GM19324 (cell line): ENCODE data around the gene MTIF2.
"Not testable (repeated sequence)": the region's sequence is repeated elsewhere in the genome, so short reads cannot be mapped to it uniquely, and the experiment has no call there.

Experiments used
- ATAC-seq: cut with Tn5 transposase; IDR thresholded peaks from one replicate; pipeline ENCODE4 v1.9.1; 2021; ENCODE audit warnings: mild to moderate bottlenecking, moderate library complexity; ENCODE audit not compliant: unreplicated experiment, low FRiP score

The MTIF2 gene

DNA sequence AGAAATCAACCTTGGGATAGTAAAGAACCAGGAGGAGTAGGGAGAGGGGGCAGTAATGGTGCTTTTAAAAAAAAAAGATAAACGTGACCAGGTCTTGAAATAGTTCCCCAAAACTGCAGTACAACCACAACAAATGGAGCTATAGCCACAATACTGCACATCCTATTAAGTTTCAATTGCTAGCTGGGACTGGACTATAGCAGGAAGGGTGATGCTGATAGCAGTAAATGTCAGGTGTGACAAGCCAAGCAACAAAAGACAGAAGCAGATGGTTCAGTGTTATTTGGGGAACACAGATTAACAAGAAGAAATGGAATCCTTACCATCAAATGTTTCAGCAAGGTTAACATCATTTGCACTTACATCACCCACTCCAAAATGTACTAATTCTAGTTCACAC lies 26.4 kb downstream of the MTIF2 start:
- no peak for ATAC-seq

DNA sequence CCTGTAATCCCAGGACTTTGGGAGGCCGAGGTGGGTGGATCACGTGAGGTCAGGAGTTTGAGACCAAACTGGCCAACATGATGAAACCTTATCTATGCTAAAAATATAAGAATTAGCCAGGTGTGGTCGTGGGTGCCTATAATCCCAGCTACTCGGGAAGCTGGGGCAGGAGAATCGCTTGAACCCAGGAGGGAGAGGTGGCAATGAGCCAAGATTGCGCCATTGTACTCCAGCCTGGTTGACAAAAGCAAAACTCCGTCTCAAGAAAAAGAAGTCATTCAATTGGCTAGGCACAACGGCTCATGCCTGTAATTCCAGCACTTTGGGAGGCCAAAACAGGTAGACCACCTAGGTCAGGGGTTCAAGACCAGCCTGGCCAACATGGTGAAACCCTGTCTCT lies 27.4 kb downstream of the MTIF2 start:
- ATAC-seq = not testable (repeated sequence)

DNA sequence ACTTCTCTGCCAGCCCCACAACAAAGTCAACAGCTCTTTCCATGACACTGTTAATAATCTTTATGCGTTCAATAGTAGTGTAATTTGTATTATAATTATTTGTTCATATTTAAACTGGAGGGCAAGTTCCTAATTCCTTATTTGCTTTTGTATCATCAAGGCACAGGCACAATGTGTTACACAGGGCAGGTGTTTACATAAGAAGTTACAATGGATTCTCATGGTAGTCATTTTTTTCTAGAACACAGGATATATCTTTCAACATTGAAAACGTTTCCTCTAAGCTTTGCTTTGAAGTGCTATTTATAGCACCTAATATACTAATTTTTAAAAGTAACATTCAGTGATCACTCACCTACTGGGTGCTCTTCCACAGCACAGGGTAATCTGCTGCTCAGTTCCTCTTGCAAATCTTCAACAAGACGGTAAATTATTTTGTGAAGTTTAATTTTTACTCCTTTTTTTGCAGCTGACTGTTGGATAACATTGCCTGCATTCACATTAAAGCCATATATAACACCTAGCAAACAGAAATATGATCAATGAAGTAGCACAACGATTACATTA lies 29.3 kb downstream of the MTIF2 start:
- no peak for ATAC-seq

DNA sequence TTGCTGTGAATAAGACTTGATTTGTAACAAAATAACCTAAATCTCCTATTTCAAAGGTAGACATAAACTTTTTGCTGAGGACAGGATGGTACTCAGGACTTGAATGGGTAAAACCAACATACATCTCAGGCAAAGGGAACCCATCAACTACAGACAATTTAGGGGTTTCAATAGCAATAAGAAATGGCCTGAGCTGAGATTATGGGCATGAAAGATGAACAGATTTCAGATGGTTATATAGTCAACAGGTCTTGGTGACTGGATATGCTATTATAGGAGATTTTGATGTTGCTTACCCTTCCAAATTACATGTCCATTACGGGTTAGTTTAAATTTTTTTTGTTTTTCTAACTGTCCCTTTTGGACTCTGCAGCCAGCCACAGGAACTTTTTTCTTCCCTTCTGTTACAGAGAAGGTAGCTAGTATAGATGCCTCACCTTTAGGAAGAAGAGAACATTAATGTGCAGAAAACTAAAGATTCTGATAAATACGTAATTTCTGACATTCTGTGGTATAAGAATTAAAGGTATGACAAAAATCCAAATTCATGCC lies 32.0 kb downstream of the MTIF2 start:
- no peak for ATAC-seq

GRCh38 chr2:55235724-55236538 lies 33.1 kb downstream of the MTIF2 start:
- ATAC-seq = no peak

DNA sequence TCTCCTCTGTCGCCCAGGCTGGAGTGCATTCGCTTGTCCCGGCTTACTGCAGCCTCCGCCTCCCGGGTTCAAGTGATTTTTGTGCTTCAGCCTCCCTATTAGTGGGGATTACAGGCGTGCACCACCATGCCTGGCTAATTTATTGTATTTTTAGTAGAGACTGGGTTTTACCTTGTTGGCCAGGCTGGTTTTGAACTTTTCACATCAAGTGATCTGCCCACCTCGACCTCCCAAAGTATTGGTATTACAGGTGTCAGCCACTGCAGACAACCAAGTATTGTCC lies 35.4 kb downstream of the MTIF2 start:
- ATAC-seq = no peak

DNA sequence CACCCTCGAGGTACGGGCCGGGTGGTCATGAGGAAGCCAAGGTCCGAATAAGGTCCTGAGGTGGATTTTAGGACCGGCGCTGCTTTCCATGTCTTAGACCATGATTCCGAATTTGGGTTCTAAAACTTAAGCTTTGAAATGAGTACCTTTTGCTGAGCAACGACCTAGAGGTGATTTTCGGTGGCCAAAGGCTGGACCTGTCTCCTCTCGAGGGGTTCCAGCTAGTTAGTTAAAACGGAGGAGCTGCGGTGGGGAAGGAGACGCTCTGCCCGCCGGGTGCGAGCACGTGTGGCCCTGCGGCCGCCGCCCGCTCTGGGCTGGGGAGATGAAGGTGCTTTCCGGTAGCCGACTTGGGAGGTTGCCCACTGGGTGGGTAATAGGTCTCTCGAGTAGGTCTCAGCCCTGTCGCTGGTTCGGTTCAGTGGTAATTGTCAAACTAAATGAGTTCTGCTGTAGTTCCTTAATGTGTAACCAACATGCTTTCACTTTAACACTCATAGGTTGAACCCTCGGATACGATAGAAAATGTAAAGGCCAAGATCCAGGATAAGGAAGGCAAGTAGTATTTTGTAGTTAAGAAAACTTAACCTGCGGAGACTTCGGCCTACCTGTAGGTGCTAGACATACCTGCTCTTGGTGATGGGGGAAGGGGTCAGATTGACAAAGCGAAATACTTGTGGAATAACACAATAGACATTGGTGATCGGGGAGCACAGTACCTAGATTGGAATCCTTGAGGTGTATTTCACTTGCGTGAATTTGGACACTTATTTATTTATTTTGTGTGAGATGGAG lies 36.0 kb downstream of the MTIF2 start:
- ATAC-seq = peak; percentile 30

DNA sequence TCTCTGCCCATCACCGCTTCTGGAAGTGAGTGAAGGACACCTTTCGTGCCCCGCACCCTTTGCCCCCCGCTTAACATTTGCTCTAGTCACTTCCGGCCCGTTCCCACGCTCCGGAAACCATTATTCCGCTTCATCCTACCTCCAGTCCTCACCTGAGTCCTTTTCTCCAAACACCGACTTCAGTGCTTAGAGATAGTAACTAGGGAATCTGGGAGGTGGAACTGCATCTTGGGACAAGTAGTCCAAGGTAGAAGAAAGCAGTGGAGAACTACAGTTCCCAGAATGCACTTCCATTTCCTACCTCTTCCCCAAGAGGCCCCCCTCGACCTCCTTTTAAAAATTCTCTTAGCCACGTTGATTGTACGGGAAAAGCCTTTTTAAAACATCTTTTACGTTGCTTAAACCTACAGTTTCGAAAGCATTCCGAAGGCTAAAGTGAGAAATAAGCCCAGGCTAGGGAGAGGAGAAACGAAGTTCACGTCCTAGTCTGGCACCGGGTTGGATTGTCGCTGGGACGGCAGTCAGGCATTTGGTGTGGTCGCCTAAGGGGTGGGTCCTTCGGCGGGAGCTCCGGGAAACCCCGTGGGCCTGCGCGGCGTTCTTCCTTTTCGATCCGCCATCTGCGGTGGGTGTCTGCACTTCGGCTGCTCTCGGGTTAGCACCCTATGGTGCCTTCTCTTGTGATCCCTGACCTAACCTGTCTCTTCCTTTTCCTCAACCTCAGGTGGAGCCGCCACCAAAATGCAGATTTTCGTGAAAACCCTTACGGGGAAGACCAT lies 36.8 kb downstream of the MTIF2 start, which contains the start of the genes CLHC1 and RPS27A:
Gene CLHC1 (minus strand): TSS at position 210 of the 779 bp plus-strand sequence. CDS start 9,882 bp downstream, outside the sequence.
Gene RPS27A (plus strand): TSS at position 605 of the 779 bp plus-strand sequence. CDS start 137 bp downstream, at position 742.
- ATAC-seq = peak; percentile 84

DNA sequence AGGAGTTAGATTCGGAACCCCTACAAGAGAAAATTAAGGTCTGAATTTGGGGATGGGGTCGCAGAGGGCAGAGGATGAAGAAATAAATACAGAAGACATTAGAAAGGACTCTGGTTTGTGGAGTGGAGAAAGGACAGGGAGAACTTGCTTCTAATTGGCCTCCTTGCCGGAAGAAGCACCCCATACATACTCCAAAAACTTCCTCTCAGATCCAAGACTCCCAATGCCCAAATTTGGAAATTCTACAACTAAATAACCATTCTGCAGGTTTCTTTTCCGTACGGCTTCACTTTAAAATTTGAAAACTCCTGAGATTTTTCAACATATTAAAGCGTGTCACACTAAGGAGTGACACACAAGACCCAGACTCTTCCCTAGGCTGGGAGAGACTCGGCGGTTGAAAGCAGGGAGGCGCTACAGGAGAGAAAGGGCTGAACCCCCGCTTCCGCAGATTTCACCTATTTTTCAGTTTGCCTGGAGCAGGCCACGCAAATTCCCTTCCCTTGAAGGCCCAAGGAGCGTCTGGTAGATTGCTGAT lies 37.4 kb downstream of the MTIF2 start:
- ATAC-seq = no peak

DNA sequence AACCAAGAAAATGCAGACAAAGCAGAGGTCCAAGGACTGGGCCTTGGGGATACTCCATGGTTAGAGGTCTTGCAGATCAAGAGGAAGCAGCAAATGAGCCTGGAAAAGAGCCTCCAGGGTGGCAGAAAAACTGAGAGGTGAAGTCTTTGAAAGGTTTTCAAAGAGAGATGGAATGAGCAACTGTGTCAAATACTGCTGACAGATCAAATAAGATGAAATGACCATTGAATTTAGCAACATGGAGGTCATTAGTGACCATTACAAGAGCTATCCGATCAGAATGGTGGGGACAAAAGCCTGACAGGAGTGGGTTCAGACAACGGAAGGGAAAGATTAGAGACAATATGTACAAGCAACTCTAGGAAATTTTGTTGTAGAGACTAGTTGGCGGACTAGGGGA lies 38.5 kb downstream of the MTIF2 start:
- ATAC-seq = no peak

- ATAC-seq = no peak
Observed at GRCh38 chr2:55229221-55229620, 39.8 kb downstream of the MTIF2 start.

DNA sequence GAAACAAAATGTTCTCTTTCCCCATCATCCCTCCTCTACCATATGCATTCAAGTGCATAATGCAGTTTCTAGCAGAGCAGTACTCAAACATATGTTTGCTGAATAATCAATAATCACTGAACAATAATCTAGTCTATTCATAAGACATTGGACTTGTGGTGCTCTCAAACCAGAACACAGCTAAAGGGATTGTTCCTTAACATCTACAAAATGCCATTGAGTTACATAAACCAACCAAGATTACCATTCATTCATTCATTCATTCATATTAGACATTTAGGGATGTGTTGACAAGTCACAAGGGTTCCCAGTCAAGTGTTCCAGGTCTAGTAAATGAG lies 40.8 kb downstream of the MTIF2 start:
- no peak for ATAC-seq

DNA sequence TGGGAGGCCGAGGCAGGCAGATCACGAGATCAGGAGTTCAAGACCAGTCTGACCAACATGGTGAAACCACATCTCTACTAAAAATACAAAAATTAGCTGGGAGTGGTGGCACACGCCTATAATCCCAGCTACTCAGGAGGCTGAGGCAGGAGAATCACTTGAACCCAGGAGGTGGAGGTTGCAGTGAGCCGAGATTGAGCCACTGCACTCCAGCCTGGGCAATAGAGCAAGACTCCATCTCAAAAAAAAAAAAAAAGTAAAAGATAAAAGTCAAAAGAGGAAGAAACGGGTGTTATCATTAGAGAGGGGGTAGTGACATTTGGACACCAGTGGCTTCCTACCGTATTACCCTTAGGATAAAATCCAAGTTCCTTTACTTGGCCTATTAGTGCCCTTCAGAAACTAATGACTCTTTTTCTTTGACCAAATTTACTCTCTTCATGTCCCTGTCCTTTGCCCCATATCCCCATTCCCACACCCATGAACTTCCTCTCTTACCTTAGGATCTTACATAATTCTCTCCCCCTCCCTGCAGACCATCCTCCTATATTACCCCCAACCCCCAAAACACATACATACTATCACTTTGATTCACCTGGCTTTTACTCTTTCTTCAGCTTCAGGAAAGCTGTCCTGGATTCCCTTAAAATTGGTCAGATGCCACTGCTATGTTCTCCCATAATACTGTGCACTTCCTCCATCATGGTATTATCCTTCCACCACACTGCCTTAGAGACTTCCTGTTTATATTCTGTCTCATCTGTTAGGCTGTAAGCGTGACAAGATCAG lies 41.4 kb downstream of the MTIF2 start:
- ATAC-seq = not testable (repeated sequence)

DNA sequence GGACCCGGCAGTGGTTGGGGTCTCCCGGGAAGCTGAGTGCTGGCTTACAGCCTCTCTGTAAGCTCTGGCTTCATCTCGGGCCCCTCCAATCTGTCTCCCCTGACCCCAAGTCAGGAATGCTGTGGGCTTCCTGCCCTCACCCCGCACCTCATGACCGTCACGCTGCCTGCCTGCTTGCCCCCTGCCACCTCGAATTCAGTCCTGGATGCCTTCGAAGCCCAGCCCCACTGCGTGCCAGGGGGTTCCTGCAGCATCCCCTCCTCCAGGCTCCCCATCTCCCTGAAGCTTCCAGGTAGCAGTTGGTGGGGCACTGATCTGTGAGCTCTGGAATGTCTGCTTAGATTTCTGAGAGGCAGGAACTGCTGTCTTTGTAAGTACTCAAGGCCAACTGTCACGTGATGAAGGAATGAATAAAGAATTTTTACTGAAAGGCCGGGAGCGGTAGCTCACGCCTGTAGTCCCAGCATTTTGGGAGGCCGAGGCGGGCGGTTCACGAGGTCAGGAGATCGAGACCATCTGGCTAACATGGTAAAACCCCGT lies 43.5 kb downstream of the MTIF2 start:
- no peak for ATAC-seq

DNA sequence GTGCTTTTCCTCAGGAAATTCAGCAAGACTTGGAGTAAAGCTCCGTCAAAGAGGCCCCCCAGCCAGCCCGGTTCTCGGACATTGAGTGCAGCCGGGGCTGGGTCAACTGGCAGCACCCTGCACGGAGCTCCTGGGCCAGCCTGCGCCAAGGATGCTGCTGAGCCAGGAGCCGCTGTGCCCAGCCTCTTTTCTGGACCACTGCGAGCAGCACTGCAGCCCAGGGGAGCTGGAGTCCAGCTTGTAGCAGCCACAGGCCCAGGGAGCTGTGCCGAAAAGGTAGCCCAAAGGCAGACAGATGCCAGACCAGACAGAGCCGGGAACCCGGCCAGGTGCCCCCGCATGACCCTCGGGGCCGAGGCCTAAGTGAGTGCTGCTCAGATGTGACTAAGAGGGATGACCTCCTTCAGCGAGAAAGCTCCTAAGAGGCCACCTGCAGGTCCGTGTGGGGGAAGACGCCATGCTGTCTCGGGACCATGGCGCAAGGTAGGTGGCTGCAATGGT lies 44.2 kb downstream of the MTIF2 start:
- no peak for ATAC-seq

- no peak for ATAC-seq
Observed at GRCh38 chr2:55223958-55224760, 44.9 kb downstream of the MTIF2 start.

DNA sequence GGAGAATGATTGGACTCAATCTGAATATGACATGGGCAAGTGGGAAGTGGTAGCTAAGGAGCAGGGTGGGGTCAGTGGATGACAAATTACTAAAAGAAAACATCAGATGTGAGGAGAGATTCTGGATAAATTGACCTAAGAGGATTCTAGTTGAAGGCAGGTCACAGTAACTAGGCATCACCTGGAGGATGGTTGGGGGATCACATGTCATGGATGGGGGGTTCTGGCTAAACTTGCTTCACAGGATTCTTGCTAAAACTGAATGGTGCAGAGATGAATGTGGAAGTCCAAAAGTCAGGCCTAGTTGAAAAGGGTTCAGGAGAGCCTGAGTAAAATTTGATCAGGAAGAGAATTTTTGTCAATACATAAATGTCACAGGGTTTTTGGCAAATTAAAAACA lies 55.2 kb downstream of the MTIF2 start:
- no peak for ATAC-seq

GRCh38 chr2:55204950-55205349 lies 64.1 kb downstream of the MTIF2 start:
- no peak for ATAC-seq
